ENCODE results near the gene C11orf68. TPM values are rescaled to one million over a fixed set of nuclear protein-coding genes. Genes with fewer than 3 reads are reported as not detected.

The C11orf68 gene
- total and polyA plus RNA-seq, 9 of the 15 experiments (the other 6 are each of a cell fraction or from before 2014, with no cell fraction given), result 3.6 to 35.9 (median 12.8) TPM

DNA sequence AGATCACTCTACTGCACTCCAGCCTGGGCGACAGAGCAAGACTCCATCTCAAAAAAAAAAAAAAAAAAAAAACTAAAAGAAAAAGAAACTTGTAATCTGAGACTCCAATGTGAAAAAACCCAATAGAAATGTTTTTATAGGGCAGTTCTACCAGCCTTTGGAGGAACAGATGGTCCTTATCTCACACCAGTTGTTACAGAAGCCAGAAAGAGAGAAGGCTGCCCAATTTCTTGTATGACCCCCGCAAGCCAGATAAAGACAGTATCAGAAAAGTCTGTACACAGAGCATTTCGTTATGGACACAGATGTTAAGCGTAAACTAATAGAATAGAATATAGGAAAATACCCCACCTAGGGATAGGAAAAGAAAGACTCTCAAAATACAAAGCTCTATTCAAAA is 15.2 kb upstream of the C11orf68 start (continued):
- TF ChIP-seq, protein P1, sequence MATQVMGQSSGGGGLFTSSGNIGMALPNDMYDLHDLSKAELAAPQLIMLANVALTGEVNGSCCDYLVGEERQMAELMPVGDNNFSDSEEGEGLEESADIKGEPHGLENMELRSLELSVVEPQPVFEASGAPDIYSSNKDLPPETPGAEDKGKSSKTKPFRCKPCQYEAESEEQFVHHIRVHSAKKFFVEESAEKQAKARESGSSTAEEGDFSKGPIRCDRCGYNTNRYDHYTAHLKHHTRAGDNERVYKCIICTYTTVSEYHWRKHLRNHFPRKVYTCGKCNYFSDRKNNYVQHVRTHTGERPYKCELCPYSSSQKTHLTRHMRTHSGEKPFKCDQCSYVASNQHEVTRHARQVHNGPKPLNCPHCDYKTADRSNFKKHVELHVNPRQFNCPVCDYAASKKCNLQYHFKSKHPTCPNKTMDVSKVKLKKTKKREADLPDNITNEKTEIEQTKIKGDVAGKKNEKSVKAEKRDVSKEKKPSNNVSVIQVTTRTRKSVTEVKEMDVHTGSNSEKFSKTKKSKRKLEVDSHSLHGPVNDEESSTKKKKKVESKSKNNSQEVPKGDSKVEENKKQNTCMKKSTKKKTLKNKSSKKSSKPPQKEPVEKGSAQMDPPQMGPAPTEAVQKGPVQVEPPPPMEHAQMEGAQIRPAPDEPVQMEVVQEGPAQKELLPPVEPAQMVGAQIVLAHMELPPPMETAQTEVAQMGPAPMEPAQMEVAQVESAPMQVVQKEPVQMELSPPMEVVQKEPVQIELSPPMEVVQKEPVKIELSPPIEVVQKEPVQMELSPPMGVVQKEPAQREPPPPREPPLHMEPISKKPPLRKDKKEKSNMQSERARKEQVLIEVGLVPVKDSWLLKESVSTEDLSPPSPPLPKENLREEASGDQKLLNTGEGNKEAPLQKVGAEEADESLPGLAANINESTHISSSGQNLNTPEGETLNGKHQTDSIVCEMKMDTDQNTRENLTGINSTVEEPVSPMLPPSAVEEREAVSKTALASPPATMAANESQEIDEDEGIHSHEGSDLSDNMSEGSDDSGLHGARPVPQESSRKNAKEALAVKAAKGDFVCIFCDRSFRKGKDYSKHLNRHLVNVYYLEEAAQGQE (IDR thresholded peaks at IDR 0.05; ENCODE audit: borderline replicate concordance), result no peak
- TF ChIP-seq, protein P1 (CRISPR knock-in tag; IDR thresholded peaks at IDR 0.05; ENCODE audit: low read depth), result no peak
- peak; percentile 80 for TF ChIP-seq TAL1 (IDR thresholded peaks at IDR 0.05)
- TF ChIP-seq, protein P2, sequence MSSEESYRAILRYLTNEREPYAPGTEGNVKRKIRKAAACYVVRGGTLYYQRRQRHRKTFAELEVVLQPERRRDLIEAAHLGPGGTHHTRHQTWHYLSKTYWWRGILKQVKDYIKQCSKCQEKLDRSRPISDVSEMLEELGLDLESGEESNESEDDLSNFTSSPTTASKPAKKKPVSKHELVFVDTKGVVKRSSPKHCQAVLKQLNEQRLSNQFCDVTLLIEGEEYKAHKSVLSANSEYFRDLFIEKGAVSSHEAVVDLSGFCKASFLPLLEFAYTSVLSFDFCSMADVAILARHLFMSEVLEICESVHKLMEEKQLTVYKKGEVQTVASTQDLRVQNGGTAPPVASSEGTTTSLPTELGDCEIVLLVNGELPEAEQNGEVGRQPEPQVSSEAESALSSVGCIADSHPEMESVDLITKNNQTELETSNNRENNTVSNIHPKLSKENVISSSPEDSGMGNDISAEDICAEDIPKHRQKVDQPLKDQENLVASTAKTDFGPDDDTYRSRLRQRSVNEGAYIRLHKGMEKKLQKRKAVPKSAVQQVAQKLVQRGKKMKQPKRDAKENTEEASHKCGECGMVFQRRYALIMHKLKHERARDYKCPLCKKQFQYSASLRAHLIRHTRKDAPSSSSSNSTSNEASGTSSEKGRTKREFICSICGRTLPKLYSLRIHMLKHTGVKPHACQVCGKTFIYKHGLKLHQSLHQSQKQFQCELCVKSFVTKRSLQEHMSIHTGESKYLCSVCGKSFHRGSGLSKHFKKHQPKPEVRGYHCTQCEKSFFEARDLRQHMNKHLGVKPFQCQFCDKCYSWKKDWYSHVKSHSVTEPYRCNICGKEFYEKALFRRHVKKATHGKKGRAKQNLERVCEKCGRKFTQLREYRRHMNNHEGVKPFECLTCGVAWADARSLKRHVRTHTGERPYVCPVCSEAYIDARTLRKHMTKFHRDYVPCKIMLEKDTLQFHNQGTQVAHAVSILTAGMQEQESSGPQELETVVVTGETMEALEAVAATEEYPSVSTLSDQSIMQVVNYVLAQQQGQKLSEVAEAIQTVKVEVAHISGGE (CRISPR knock-in tag; IDR thresholded peaks at IDR 0.05), result peak in 1 of 3 experiments; percentile 50; a peak in 1 of 6 replicates
- TF ChIP-seq CBX8 (IDR thresholded peaks at IDR 0.05; ENCODE audit: borderline replicate concordance, extremely low read depth, low read depth, low read length, poor library complexity, severe bottlenecking), result no peak
- no peak for TF ChIP-seq PCBP2 (IDR thresholded peaks at IDR 0.05; ENCODE audit: low read depth, low read length, poor library complexity, severe bottlenecking)
- TF ChIP-seq YBX1 (IDR thresholded peaks at IDR 0.05), result no peak
- no peak for TF ChIP-seq ZKSCAN1 (IDR thresholded peaks at IDR 0.05; ENCODE audit: low read depth, low read length)
- TF ChIP-seq RUNX1 (IDR thresholded peaks at IDR 0.05; ENCODE audit: low read depth), result no peak
- TF ChIP-seq ZNF507 (tag; conservative IDR thresholded peaks at IDR 0.05), result no peak
- no peak for TF ChIP-seq BHLHE40 (IDR thresholded peaks at IDR 0.05; ENCODE audit: low read length)
- no peak for TF ChIP-seq NR1H2 (CRISPR knock-in tag; IDR thresholded peaks at IDR 0.05)
- TF ChIP-seq ZNF274 (IDR thresholded peaks at IDR 0.05; ENCODE audit: borderline replicate concordance, low read depth, low read length), result no peak
- 0 out of 4 replicates have a peak, but pooled peaks of 1 of the 2 experiments have one; percentile 6 for TF ChIP-seq RCOR1 (IDR thresholded peaks at IDR 0.05; ENCODE audit: borderline replicate concordance in 1 of 2, low read depth in 2 of 2, low read length in 2 of 2)
- no peak for TF ChIP-seq ZNF23 (CRISPR knock-in tag; IDR thresholded peaks at IDR 0.05)
- TF ChIP-seq FOXJ2 (tag; IDR thresholded peaks at IDR 0.05), result no peak
- no peak for TF ChIP-seq ESRRB (CRISPR knock-in tag; IDR thresholded peaks at IDR 0.05; ENCODE audit: borderline replicate concordance)
- TF ChIP-seq RBM34 (IDR thresholded peaks at IDR 0.05; ENCODE audit: borderline replicate concordance, insufficient read depth, low read length), result no peak
